Measurements from ENCODE around the gene EXOC8.

EXOC8 gene

GRCh38 chr1:231327617-231328016 lies 10.0 kb downstream of the EXOC8 start:
- DNase-seq (ENCODE audit: low read depth) = no peak
- no peak overlapping the region for H3K4me3 ChIP-seq (ENCODE audit: low read length)
- TF ChIP-seq CTCF (conservative IDR thresholded peaks at IDR 0.05; ENCODE audit: low read length) = no peak

GRCh38 chr1:231326248-231326647 lies 11.4 kb downstream of the EXOC8 start:
- no peak for DNase-seq (ENCODE audit: low read depth)
- H3K4me3 ChIP-seq (ENCODE audit: low read length) = no peak overlapping the region
- TF ChIP-seq CTCF (conservative IDR thresholded peaks at IDR 0.05; ENCODE audit: low read length) = no peak

- DNase-seq (ENCODE audit: low read depth) = no peak
- H3K4me3 ChIP-seq (ENCODE audit: low read length) = no peak overlapping the region
- TF ChIP-seq CTCF (conservative IDR thresholded peaks at IDR 0.05; ENCODE audit: low read length) = no peak
Measured at GRCh38 chr1:231324660-231325059, 13.0 kb downstream of the EXOC8 start.

- H3K4me3 ChIP-seq (ENCODE audit: low read length) = no peak overlapping the region
- DNase-seq (ENCODE audit: low read depth) = no peak
- TF ChIP-seq CTCF (conservative IDR thresholded peaks at IDR 0.05; ENCODE audit: low read length) = 0 out of 2 replicates have a peak, but pooled peaks have one; percentile 6
Measured at GRCh38 chr1:231322880-231323530, 14.6 kb downstream of the EXOC8 start.

- no peak overlapping the region for H3K4me3 ChIP-seq (ENCODE audit: low read length)
- DNase-seq (ENCODE audit: low read depth) = no peak
- no peak for TF ChIP-seq CTCF (conservative IDR thresholded peaks at IDR 0.05; ENCODE audit: low read length)
Measured at GRCh38 chr1:231319080-231319479, 18.6 kb downstream of the EXOC8 start.

GRCh38 chr1:231318568-231318967 lies 19.1 kb downstream of the EXOC8 start:
- no peak overlapping the region for H3K4me3 ChIP-seq (ENCODE audit: low read length)
- no peak for TF ChIP-seq CTCF (conservative IDR thresholded peaks at IDR 0.05; ENCODE audit: low read length)
- DNase-seq (ENCODE audit: low read depth) = no peak

GRCh38 chr1:231318015-231318355 lies 19.7 kb downstream of the EXOC8 start:
- no peak overlapping the region for H3K4me3 ChIP-seq (ENCODE audit: low read length)
- no peak for TF ChIP-seq CTCF (conservative IDR thresholded peaks at IDR 0.05; ENCODE audit: low read length)
- DNase-seq (ENCODE audit: low read depth) = no peak
